Motor neuron (in vitro differentiated cells): ENCODE measurements around the gene CCDC77. TPM values are rescaled to one million over a fixed set of nuclear protein-coding genes. Genes with fewer than 3 reads are reported as not detected.
"Not testable (repeated sequence)": the region's sequence is repeated elsewhere in the genome, so short reads cannot be mapped to it uniquely, and the experiment has no call there.

Experiments used
- ATAC-seq, 8 experiments: fragments of 200-7000 bp; cut with Tn5 transposase; replicated peaks in 6 of 8; 2 replicates each; pipeline ENCODE4 v1.8.0; 2021; ENCODE audit warnings: mild to moderate bottlenecking in 8 of 8, moderate library complexity in 8 of 8
- H3K27ac ChIP-seq, 2 donors: fragments of 250-450 bp; sonication (Bioruptor Pico); 2 replicates each; pipeline ENCODE4 v1.9.0; 2021; ENCODE audit warnings: antibody characterized with exemption in 2 of 2, mild to moderate bottlenecking in 2 of 2, moderate library complexity in 1 of 2
- H3K4me1 ChIP-seq, 2 donors: fragments of 250-450 bp; sonication (Bioruptor Pico); replicated peaks in 1 of 2; 2 replicates each; pipeline ENCODE4 v1.6.1; 2021; ENCODE audit warnings: antibody characterized with exemption in 2 of 2, mild to moderate bottlenecking in 2 of 2, moderate library complexity in 1 of 2
- H3K4me3 ChIP-seq, 5 donors: fragments of 250-450 bp; sonication (Bioruptor Pico); 2 replicates each; pipeline ENCODE4 v1.9.0; 2021; ENCODE audit warnings: antibody characterized with exemption in 5 of 5, mild to moderate bottlenecking in 5 of 5, moderate library complexity in 4 of 5
- WGBS, 10 experiments: fragments of 450-650 bp; shearing (Covaris generic); methylation state at CpG; one replicate each; pipeline ENCODE4 v1.0.0; 2022; 5-methylcytosine and 5-hydroxymethylcytosine counted together
- in situ Hi-C, 9 experiments: fragments of 400-800 bp; cut with MboI; loops; one replicate each; pipeline ENCODE4 v1.15.0; 2021; ENCODE audit warnings: low sequenced_read_pairs in 9 of 9, low pct_unique_long_range_greater_than_20kb in 2 of 9; ENCODE audit not compliant: unreplicated experiment in 9 of 9
- total RNA-seq, 8 experiments: library from RNA; unstranded; fragments of 300-600 nt; gene quantifications; 2 replicates each; pipeline versions ENCODE4 v1.2.3 to v1.2.4, GENCODE V29; 2022

Gene CCDC77
- 10 to 100 TPM in 5 of 8 experiments, 1 to 10 TPM in 3; 3.7 to 25.3 (median 12.1) TPM for total RNA-seq

DNA sequence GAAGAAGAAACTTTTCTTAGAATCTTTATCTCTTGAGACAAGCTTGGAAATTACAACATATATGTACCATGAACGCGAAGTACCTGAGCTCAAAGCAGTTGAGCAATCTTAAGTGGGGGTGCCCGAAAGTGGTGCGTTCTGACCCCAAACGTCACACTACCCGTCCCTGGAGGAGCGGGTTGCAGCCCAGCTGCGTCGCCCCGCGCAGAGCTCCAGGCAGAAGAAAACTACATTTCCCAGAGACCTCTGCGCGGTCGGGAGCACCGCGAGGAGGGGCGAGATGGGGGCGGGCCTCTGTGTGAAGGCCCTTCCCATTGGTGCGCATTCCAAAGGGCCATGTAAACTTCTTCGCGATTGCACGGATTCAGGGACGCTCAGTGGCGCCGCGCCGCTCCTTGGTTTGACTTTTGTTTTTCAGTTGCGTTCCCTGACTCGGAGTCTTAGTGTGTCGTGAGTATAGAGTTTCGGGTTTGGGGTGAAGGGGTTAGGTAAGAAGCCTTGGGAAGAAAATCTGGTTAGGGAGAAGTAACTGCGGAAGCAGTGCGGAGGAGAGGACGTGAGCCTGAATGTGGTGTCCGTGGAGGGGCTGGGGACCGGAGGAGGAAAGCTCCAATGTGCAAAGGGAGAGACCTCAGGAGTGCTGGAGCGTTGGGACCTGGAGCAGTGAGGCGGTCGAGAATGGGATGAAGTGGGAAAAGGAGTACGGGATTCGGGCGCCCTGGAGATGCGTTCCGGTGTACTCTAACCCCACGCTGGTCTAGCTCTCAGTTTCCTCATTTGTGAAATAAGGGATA lies at the start of gene CCDC77:
Gene CCDC77, plus strand, starts transcription at position 410 of the 794 bp plus-strand sequence. CDS start 7,740 bp downstream, outside the sequence.
- peak within 1 kb of the TSS; percentile 51 to 88 (median 54) for H3K4me3 ChIP-seq
- H3K4me1 ChIP-seq, result peaks cover 7% of the 10 kb centered on the region in 2 donors
- 0 to 1% (median 1%) methylated on average over 5 to 38 of the region's 45 CpGs; no CpG with 5 or more reads in 1 of the 10 experiments for WGBS, 10 experiments
- peak; percentile 98 to 100 (median 99) for ATAC-seq
- no peak within 1 kb of the TSS for H3K27ac ChIP-seq
- in situ Hi-C loops, result no loop called here

DNA sequence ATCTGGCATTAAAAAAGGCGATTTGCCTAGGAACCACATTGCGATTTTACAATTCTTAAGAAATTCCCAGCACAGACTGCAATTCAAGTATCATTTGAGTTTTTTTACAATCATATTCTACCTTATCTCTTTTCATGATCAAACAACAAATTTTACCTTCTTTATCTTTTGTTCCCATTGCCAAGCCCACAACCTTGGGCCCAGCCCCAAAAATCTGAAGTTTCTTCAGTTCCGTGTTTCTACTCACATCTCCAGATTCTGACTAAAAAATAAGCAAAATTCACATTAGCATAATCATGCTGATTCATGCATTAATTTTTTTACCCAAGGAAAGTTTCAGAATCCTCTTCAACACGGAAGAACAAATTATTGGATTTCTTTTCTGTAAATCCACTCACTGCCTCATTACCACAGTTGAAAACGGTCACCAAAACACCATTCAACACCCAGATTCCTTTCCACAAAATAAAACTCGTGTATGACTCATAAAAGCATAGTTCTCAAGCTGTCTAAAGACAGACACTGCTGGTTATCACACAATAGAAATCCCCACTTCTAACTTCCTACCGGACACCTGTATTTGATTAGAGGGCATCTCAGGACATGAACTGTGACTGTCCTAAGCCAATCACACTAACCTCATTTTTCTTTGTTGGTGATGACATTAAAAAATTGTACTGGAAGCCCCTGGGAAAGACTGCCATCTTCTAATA lies 45.0 kb upstream of the CCDC77 start:
- in situ Hi-C loops, result no loop called here
- H3K27ac ChIP-seq, result no peak overlapping the region
- 52 to 98% (median 84%) methylated on average over 3 to 7 of the region's 7 CpGs for WGBS, 10 experiments
- no peaks in the 10 kb centered on the region for H3K4me1 ChIP-seq
- peak in 1 of 8 experiments; percentile 33 for ATAC-seq
- no peak overlapping the region for H3K4me3 ChIP-seq

DNA sequence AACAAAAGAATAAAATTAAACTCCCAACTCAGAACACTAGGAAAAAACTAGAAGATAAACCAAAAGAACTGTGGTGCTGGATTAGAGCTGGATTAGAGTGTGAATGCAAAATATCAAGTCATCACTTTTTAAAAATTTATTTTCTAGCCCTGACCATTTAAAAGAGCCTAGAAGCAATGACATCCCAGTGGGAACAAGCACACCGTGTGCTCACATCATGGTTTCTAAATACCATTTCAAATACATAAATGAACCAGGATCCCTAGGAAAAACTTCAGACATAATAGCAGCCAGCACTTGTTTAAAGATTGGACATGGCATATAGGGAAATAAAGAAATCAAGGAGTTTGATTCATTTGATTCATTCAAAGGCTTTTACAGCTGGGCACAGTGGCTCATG lies 42.4 kb upstream of the CCDC77 start:
- 80 to 100% (median 100%) methylated on average over 1 of the region's 1 CpG for WGBS, 10 experiments
- Histone ChIP-seq H3K4me3 (no peak overlapping the region), H3K4me1 (no peaks in the 10 kb centered on the region), H3K27ac (no peak overlapping the region)
- ATAC-seq, result no peak
- in situ Hi-C loops, result no loop called here

- in situ Hi-C loops, result no loop called here
- Histone ChIP-seq H3K4me1 (no peaks in the 10 kb centered on the region), H3K27ac (no peak overlapping the region), H3K4me3 (no peak overlapping the region)
- ATAC-seq, result no peak
- 80 to 100% (median 100%) methylated on average over 1 to 2 of the region's 2 CpGs; no CpG with 5 or more reads in 3 of the 10 experiments for WGBS, 10 experiments
Measured at GRCh38 chr12:366820-367219, 34.6 kb upstream of the CCDC77 start.

GRCh38 chr12:367972-368371 lies 33.5 kb upstream of the CCDC77 start:
- WGBS, 10 experiments, result 50 to 100% (median 100%) methylated on average over 1 of the region's 1 CpG; no CpG with 5 or more reads in 3 of the 10 experiments
- ATAC-seq, result no peak

DNA sequence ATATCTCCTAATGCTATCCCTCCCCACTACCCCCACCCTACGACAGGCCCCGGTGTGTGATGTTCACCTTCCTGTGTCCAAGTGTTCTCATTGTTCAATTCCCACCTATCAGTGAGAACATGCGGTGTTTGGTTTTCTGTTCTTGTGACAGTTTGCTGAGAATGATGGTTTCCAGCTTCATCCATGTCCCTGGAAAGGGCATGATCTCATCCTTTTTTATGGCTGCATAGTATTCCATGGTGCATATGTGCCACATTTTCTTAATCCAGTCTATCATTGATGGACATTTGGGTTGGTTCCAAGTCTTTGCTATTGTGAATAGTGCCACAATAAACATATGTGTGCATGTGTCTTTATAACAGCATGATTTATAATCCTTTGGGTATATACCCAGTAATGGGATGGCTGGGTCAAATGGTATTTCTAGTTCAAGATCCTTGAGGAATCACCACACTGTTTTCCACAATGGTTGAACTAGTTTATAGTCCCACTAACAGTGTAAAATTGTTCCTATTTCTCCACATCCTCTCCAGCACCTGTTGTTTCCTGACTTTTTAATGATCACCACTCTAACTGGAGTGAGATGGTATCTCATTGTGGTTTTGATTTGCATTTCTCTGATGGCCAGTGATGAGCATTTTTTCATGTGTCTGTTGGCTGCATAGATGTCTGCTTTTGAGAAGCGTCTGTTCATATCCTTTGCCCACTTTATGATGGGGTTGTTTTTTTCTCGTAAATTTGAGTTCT lies 30.5 kb upstream of the CCDC77 start:
- ATAC-seq, H3K27ac ChIP-seq, H3K4me3 ChIP-seq, in situ Hi-C loops, H3K4me1 ChIP-seq: not testable (repeated sequence)
- WGBS, 10 experiments, result 100% methylated on average over 1 to 2 of the region's 5 CpGs; no CpG with 5 or more reads in 5 of the 10 experiments

More at GRCh38 chr12:367972-368371, 33.5 kb upstream of the CCDC77 start:
- Histone ChIP-seq H3K4me1 (no peaks in the 10 kb centered on the region), H3K27ac (no peak overlapping the region), H3K4me3 (no peak overlapping the region)
- in situ Hi-C loops, result no loop called here

GRCh38 chr12:386651-387050 lies 14.8 kb upstream of the CCDC77 start:
- 17 to 70% (median 60%) methylated on average over 1 to 4 of the region's 4 CpGs for WGBS, 10 experiments
- H3K27ac ChIP-seq, result no peak overlapping the region

GRCh38 chr12:388012-388411 lies 13.4 kb upstream of the CCDC77 start:
- 0 to 17% (median 5%) methylated on average over 1 to 2 of the region's 2 CpGs; no CpG with 5 or more reads in 2 of the 10 experiments for WGBS, 10 experiments
- ATAC-seq, result no peak
- no peak overlapping the region for H3K27ac ChIP-seq
- in situ Hi-C loops, result no loop called here
- peaks cover 5 to 20% of the 10 kb centered on the region in 2 donors for H3K4me1 ChIP-seq
- peak overlapping the region; percentile 79 to 97 (median 96) for H3K4me3 ChIP-seq

More at GRCh38 chr12:386651-387050, 14.8 kb upstream of the CCDC77 start:
- Histone ChIP-seq H3K4me1 (peaks cover 5 to 20% of the 10 kb centered on the region in 2 donors), H3K4me3 (peak overlapping the region; percentile 4 to 97 (median 96))
- ATAC-seq, result no peak
- in situ Hi-C loops, result no loop called here

- peak; percentile 14 to 42 (median 26) for ATAC-seq
- 0 to 8% (median 0%) methylated on average over 2 to 14 of the region's 35 CpGs; no CpG with 5 or more reads in 1 of the 10 experiments for WGBS, 10 experiments
- in situ Hi-C loops, result no loop called here
- H3K4me1 ChIP-seq, result peaks cover 5 to 20% of the 10 kb centered on the region in 2 donors
- peak overlapping the region; percentile 99 to 100 for H3K27ac ChIP-seq
- H3K4me3 ChIP-seq, result peak overlapping the region; percentile 79 to 97 (median 96)
Measured at GRCh38 chr12:388541-389141, 12.8 kb upstream of the CCDC77 start.

- H3K4me3 ChIP-seq, result peak within 1 kb of the TSS; percentile 79 to 97 (median 96)
- H3K27ac ChIP-seq, result peak within 1 kb of the TSS; percentile 99 to 100
- peak; percentile 92 to 98 (median 97) for ATAC-seq
- peaks cover 5 to 20% of the 10 kb centered on the region in 2 donors for H3K4me1 ChIP-seq
- 0 to 30% (median 3%) methylated on average over 1 to 17 of the region's 53 CpGs; no CpG with 5 or more reads in 1 of the 10 experiments for WGBS, 10 experiments
- in situ Hi-C loops, result no loop called here
Measured at GRCh38 chr12:389142-390096, 12.0 kb upstream of the CCDC77 start, which contains the start of gene KDM5A. Gene KDM5A, minus strand, starts transcription at chr12:389320. Its CDS starts 229 bp downstream, at chr12:389091.

DNA sequence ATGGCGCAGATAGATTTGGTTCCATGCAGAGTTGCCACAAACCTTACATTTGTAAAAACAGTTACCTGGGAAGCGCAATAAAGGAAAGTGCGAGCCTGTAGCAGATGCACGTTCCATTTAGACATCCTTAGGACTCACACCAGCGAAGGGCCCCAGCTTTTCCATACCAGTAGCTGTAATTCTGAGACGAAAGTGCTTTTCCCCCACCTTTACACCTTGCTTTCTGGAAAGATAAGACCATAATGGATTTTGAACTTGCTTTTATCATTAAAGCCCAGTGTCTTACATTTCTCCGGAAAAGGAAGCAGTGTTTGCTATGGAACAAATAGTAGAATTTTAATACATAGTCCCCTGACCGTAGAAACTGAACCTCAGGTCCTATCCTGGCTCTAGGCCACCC lies 616 bp upstream of the CCDC77 start:
- in situ Hi-C loops, result no loop called here
- peak overlapping the region; percentile 51 to 88 (median 54) for H3K4me3 ChIP-seq
- WGBS, 10 experiments, result 26 to 61% (median 51%) methylated on average over 4 to 7 of the region's 8 CpGs
- peak in 3 of 8 experiments; percentile 2 to 5 (median 3) for ATAC-seq
- H3K4me1 ChIP-seq, result peaks cover 7% of the 10 kb centered on the region in 2 donors
- no peak overlapping the region for H3K27ac ChIP-seq
